Upper lobe of left lung (tissue), 4 donors: ENCODE measurements around the gene OR6B1.

Source experiments
- POLR2A ChIP-seq, 4 donors: fragments of 450-650 bp; IDR thresholded peaks; one replicate each; pipeline ENCODE4 v1.5.1; 2016 to 2017; ENCODE audit warnings: antibody characterized with exemption in 4 of 4, mild to moderate bottlenecking in 2 of 4
- POLR2AphosphoS5 ChIP-seq, 2 donors: sonication (generic); formaldehyde crosslinking; IDR thresholded peaks; one replicate each; pipeline ENCODE4 v1.5.1; 2017; ENCODE audit warnings: antibody characterized with exemption in 2 of 2
- TF ChIP-seq, protein P1 (sequence below), 6 experiments: fragments of 450-650 bp in 4 of 6; fragments of 200-600 bp in 2 of 6; sonication (generic) in 2 of 6; IDR thresholded peaks; one replicate each; pipeline ENCODE4 v1.5.1; 2016 to 2019; ENCODE audit warnings: antibody characterized with exemption in 6 of 6

DNA sequence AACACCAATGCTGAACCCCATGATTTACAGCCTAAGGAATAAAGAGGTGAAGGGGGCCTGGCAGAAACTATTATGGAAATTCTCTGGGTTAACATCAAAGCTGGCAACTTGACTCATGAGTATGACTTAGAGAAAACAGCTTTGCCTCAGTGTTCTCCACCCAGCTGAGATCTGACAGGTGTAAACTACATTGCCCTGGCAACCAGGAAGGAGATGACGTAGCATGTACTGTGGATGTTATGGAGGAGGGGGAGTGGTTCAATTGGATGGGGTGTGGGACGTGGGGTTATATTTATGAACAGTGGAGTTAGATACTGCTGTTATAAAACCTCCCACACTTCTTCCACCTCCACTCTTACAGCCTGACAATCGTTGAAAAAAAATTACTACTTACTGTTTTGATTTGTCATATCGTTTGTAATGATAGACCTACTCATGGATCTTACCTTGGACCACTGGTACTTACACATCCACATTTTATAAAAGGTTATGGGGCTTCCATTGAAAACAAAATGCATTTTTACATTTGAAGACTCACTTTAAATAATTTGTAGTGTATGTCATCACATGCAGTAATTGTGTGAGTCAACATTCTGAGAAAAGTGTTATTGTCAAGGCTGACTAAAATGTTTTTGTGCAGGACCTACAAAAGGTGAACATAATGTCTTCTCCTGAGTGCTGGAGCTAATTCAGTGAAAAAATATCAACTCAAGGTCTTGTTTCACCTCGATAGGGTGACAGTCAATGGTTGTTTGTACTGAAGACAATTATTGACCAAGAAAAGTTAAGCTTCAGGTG is 39.1 kb upstream of the OR6B1 start:
- TF ChIP-seq, protein P1, sequence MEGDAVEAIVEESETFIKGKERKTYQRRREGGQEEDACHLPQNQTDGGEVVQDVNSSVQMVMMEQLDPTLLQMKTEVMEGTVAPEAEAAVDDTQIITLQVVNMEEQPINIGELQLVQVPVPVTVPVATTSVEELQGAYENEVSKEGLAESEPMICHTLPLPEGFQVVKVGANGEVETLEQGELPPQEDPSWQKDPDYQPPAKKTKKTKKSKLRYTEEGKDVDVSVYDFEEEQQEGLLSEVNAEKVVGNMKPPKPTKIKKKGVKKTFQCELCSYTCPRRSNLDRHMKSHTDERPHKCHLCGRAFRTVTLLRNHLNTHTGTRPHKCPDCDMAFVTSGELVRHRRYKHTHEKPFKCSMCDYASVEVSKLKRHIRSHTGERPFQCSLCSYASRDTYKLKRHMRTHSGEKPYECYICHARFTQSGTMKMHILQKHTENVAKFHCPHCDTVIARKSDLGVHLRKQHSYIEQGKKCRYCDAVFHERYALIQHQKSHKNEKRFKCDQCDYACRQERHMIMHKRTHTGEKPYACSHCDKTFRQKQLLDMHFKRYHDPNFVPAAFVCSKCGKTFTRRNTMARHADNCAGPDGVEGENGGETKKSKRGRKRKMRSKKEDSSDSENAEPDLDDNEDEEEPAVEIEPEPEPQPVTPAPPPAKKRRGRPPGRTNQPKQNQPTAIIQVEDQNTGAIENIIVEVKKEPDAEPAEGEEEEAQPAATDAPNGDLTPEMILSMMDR (IDR thresholded peaks at IDR 0.05), result no peak
- TF ChIP-seq POLR2A (IDR thresholded peaks at IDR 0.05) (no peak), POLR2AphosphoS5 (IDR thresholded peaks at IDR 0.05) (no peak)
